ENCODE data around the gene DLGAP1.

Gene DLGAP1

DNA sequence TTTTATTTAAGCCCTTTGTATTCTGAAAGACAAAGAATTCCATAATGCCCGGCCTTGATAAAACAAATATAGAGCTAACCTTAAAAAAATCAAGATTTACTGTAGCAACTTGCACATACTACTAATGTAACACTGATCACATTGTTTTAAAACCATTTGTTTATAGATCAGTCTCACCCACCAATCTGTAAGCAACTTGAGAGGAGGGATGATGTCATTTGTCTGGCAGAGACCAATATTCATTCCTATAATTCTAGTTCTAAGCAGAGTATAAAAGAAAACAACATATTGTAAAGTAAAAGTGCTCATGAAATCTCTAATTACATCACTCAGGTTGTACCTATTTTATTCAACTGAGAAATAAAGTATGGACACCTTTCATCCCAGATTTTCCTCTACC lies 624.5 kb downstream of the DLGAP1 start:
- Mint-ChIP-seq H3K36me3 (ENCODE audit: low read depth) (no peaks in the 10 kb centered on the region), H3K27me3 (ENCODE audit: low read depth, poor library complexity) (peaks cover 3% of the 10 kb centered on the region), H3K27ac (no peak overlapping the region), H3K9me3 (no peaks in the 10 kb centered on the region), H3K4me1 (peaks cover 15% of the 10 kb centered on the region), H3K4me3 (no peak overlapping the region)
- TF ChIP-seq, protein P1, sequence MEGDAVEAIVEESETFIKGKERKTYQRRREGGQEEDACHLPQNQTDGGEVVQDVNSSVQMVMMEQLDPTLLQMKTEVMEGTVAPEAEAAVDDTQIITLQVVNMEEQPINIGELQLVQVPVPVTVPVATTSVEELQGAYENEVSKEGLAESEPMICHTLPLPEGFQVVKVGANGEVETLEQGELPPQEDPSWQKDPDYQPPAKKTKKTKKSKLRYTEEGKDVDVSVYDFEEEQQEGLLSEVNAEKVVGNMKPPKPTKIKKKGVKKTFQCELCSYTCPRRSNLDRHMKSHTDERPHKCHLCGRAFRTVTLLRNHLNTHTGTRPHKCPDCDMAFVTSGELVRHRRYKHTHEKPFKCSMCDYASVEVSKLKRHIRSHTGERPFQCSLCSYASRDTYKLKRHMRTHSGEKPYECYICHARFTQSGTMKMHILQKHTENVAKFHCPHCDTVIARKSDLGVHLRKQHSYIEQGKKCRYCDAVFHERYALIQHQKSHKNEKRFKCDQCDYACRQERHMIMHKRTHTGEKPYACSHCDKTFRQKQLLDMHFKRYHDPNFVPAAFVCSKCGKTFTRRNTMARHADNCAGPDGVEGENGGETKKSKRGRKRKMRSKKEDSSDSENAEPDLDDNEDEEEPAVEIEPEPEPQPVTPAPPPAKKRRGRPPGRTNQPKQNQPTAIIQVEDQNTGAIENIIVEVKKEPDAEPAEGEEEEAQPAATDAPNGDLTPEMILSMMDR (IDR thresholded peaks at IDR 0.05): no peak
- no peak for DNase-seq

DNA sequence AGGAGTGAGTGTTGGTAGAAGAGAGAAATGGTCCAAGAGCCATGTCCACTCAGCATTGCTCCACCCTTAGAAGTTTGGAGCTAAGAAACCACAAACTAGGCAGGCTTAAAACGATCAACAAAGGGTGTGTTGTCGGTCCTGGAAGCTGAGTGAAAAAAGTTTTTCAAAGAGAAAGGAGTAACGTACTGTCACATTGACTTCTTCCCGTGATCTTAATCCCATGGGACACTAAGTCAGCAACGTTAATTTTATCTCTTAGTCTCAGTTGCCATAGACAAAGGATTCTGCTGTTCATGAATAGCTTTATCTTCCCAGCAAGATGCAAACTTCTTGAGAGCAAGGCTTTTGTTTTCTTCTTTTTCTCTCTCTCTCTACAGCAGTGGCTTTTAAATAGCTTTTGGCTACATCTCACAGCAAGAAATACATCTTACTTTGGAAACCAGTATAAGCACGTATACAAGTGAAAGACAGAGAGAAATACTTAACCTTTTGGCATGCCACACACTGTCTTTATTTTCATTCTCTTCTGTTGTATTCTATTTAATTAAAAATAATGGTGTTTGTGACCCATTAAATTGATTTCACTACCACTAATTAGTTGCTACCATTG lies 627.8 kb downstream of the DLGAP1 start:
- Mint-ChIP-seq H3K9me3 (no peaks in the 10 kb centered on the region), H3K27me3 (ENCODE audit: low read depth, poor library complexity) (peaks cover 7% of the 10 kb centered on the region)
- no peak for DNase-seq

DNA sequence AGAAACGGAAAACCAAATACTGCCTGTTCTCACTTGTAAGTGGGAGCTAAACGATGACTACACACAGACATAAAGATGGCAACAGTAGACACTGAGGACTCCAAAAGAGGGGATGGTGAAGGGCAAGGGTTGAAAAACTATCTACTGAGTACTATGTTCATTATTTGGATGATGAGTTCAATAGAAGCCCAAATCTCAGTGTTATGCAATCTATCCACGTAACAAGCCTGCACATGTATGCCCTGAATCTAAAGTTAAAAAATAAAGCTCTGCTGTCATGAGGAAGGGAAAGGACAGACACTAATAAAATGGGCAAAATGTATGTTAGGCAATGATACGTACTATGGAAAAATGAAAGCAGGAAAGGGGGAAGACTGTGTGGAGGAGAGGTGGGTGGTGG lies 629.1 kb downstream of the DLGAP1 start:
- Mint-ChIP-seq H3K27ac (no peak overlapping the region), H3K36me3 (ENCODE audit: low read depth) (no peaks in the 10 kb centered on the region), H3K4me1 (peaks cover 27% of the 10 kb centered on the region), H3K4me3 (no peak overlapping the region), H3K9me3 (no peaks in the 10 kb centered on the region), H3K27me3 (ENCODE audit: low read depth, poor library complexity) (peaks cover 7% of the 10 kb centered on the region)
- TF ChIP-seq, protein P1 (IDR thresholded peaks at IDR 0.05): no peak
- no peak for DNase-seq

More for the DNA sequence above, 627.8 kb downstream of the DLGAP1 start:
- Mint-ChIP-seq H3K27ac (no peak overlapping the region), H3K4me3 (no peak overlapping the region), H3K36me3 (ENCODE audit: low read depth) (no peaks in the 10 kb centered on the region), H3K4me1 (peaks cover 15% of the 10 kb centered on the region)
- TF ChIP-seq, protein P1 (IDR thresholded peaks at IDR 0.05): no peak

DNA sequence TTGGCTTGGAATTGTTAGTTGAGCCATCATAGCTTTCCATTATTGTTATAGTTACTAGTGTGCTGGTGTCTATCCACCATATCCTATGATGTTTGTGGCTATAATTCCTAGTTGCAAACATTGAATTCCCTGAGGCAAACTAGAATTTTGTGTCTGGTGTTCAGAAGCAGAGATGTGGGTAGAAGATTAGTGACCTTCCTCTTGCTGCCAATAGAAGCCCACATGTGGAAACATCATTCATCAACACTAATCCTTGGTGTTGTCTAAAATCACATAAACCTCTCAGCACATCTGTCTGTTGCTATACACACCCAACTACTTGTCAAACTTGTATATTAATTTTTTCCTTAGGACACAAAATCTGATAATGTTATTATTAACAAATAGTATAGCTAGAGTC lies 631.0 kb downstream of the DLGAP1 start:
- no peak overlapping the region for H3K27ac Mint-ChIP-seq
- no peak for DNase-seq
- H3K27me3 Mint-ChIP-seq (ENCODE audit: low read depth, poor library complexity): peaks cover 7% of the 10 kb centered on the region
- H3K4me1 Mint-ChIP-seq: peaks cover 27% of the 10 kb centered on the region
- no peak overlapping the region for H3K4me3 Mint-ChIP-seq
- H3K9me3 Mint-ChIP-seq: no peaks in the 10 kb centered on the region
- H3K36me3 Mint-ChIP-seq (ENCODE audit: low read depth): no peaks in the 10 kb centered on the region
- TF ChIP-seq, protein P1 (IDR thresholded peaks at IDR 0.05): no peak

DNA sequence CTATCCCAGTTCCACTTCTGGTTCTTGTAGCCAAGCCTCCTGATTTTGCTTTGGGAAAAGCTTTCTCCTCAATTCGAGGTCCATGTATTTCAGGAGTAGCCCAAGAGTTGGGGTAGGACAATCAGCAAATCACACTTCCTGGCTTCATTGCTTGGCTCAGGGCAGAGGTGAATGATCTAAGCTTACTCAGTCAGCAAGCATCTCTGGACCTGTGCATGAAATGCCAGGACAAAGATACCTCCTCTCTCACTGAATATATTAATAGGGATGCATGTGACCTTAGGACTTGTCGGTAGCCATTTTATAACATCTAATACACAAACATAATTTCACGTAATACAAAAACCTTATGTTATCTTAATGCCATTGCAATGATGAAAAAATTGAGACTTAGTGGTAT lies 632.0 kb downstream of the DLGAP1 start:
- Mint-ChIP-seq H3K9me3 (no peaks in the 10 kb centered on the region), H3K4me1 (peaks cover 27% of the 10 kb centered on the region)
- TF ChIP-seq, protein P1 (IDR thresholded peaks at IDR 0.05): no peak

DNA sequence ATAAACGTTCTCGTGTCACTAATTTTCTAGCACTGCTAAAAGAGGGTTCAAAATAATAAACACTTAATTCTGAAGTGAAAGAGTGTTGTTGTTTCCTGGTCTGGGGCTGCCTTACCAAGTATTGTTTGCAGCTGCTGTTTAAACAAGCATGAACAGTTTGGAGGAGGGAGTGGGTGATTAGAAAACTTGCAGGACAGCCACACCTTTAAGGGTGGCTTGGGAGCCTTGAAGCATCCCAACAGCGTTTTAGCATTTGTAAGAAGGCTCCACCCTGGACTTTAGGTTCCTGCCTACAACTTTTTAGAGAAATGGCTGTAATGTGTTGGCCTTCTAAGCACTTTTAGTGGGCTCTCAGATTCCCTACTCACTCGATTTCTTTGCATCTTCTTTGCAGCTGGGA lies 633.6 kb downstream of the DLGAP1 start:
- Mint-ChIP-seq H3K36me3 (ENCODE audit: low read depth) (no peaks in the 10 kb centered on the region), H3K4me3 (no peak overlapping the region), H3K4me1 (peaks cover 15% of the 10 kb centered on the region), H3K27me3 (ENCODE audit: low read depth, poor library complexity) (peaks cover 7% of the 10 kb centered on the region), H3K9me3 (no peaks in the 10 kb centered on the region), H3K27ac (no peak overlapping the region)
- TF ChIP-seq, protein P1 (IDR thresholded peaks at IDR 0.05): no peak
- no peak for DNase-seq

More for the DNA sequence above, 632.0 kb downstream of the DLGAP1 start:
- no peak overlapping the region for H3K27ac Mint-ChIP-seq
- peaks cover 7% of the 10 kb centered on the region for H3K27me3 Mint-ChIP-seq (ENCODE audit: low read depth, poor library complexity)
- no peaks in the 10 kb centered on the region for H3K36me3 Mint-ChIP-seq (ENCODE audit: low read depth)
- DNase-seq: no peak
- no peak overlapping the region for H3K4me3 Mint-ChIP-seq

All from nephron progenitor cell (in vitro differentiated cells).